H1 (cell line): ENCODE data around the gene SOHLH1.

Experiments used
- ASH2L ChIP-seq: fragments of 200-600, 300-600 bp; sonication (generic); IDR thresholded peaks from one replicate; pipeline ENCODE4 v1.7.1; 2017; ENCODE audit warnings: low read length
- CEBPB ChIP-seq: IDR thresholded peaks from 2 replicates; pipeline ENCODE4 v1.6.1; 2012; ENCODE audit warnings: low read depth, low read length
- CHD1 ChIP-seq: IDR thresholded peaks from 2 replicates; pipeline ENCODE4 v1.6.1; 2012; ENCODE audit warnings: low read depth, low read length, improper control_type of control experiment
- E2F6 ChIP-seq: IDR thresholded peaks from 2 replicates; pipeline ENCODE4 v1.6.1; 2012; ENCODE audit warnings: inconsistent platforms
- EP300 ChIP-seq, 2 experiments: IDR thresholded peaks; 1 replicate in 1 of 2; 2 replicates in 1 of 2; pipeline ENCODE4 v1.6.1; 2011 to 2012; ENCODE audit warnings: low read depth in 2 of 2, low read length in 2 of 2, mild to moderate bottlenecking in 2 of 2, borderline replicate concordance in 1 of 2, inconsistent platforms in 1 of 2, moderate library complexity in 1 of 2
- EZH2 ChIP-seq: fragments of 200-600 bp; sonication (generic); IDR thresholded peaks from 2 replicates; pipeline ENCODE4 v1.7.1; 2012; ENCODE audit warnings: low read depth, mild to moderate bottlenecking, moderate library complexity, low read length, inconsistent platforms; ENCODE audit not compliant: severe bottlenecking
- MAFK ChIP-seq: IDR thresholded peaks from 2 replicates; pipeline ENCODE4 v1.6.1; 2012; ENCODE audit warnings: low read depth, mild to moderate bottlenecking, improper control_type of control experiment, low read length
- POLR2A ChIP-seq, 2 experiments: IDR thresholded peaks; 1 replicate in 1 of 2; 2 replicates in 1 of 2; pipeline ENCODE4 v1.6.1; 2011; ENCODE audit warnings: low read depth in 2 of 2, low read length in 2 of 2, mild to moderate bottlenecking in 2 of 2; ENCODE audit errors: control extremely low read depth in 1 of 2
- POLR2AphosphoS5 ChIP-seq: IDR thresholded peaks from 2 replicates; pipeline ENCODE4 v1.6.1; 2011; ENCODE audit warnings: low read depth, low read length
- RAD21 ChIP-seq, 2 experiments: IDR thresholded peaks in 1 of 2; conservative IDR thresholded peaks in 1 of 2; 2 replicates each; pipeline ENCODE4 v1.6.1; 2011; ENCODE audit warnings: low read depth in 2 of 2, low read length in 2 of 2, improper control_type of control experiment in 1 of 2, inconsistent platforms in 1 of 2, mild to moderate bottlenecking in 1 of 2, moderate library complexity in 1 of 2
- SIRT6 ChIP-seq: IDR thresholded peaks from one replicate; pipeline ENCODE4 v1.7.1; 2012; ENCODE audit warnings: low read length, inconsistent platforms
- SRF ChIP-seq: IDR thresholded peaks from 2 replicates; pipeline ENCODE4 v1.6.1; 2011; ENCODE audit warnings: mild to moderate bottlenecking, low read depth, low read length, moderate library complexity
- TF ChIP-seq, protein P1 (sequence below), 3 experiments: IDR thresholded peaks; 1 replicate in 2 of 3; 2 replicates in 1 of 3; pipeline versions ENCODE4 v1.5.1 to v1.6.1; 2011; ENCODE audit warnings: low read length in 3 of 3, mild to moderate bottlenecking in 3 of 3, inconsistent platforms in 2 of 3, low read depth in 1 of 3, moderate library complexity in 1 of 3; ENCODE audit not compliant: insufficient read depth in 1 of 3; ENCODE audit errors: control extremely low read depth in 1 of 3

DNA sequence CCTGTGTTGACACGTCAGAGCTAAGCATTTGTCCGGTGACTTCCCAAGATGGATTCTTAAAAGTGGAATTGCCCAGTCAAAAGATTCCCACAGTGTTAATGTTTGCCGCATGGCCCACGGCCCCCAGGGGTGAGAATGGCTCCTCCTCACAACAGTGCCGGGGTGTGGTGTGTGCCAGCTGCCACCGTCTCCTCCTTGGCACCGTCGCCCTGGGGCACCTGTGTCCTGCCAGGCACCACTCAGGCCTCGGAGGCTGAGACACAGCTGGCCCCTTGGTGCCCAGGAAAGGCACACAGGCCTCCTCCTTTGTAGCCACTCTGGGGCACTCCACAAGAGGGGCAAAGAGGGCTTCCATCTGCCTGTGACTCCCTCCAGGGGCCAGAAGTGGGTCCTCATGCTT, 7.0 kb upstream of the SOHLH1 start:
- TF ChIP-seq ASH2L (no peak), MAFK (no peak), EP300 (IDR thresholded peaks at IDR 0.05; ENCODE audit: borderline replicate concordance in 1 of 2, low read depth in 2 of 2, low read length in 2 of 2) (no peak), CHD1 (no peak), E2F6 (no peak), SRF (no peak), POLR2A (IDR thresholded peaks at IDR 0.05; ENCODE audit: control extremely low read depth in 1 of 2, low read depth in 2 of 2, low read length in 2 of 2) (no peak), CEBPB (no peak), POLR2AphosphoS5 (no peak), RAD21 (IDR thresholded peaks at IDR 0.05 in 1 of 2, conservative IDR thresholded peaks at IDR 0.05 in 1 of 2; ENCODE audit: low read depth in 2 of 2, low read length in 2 of 2) (no peak), SIRT6 (no peak), EZH2 (no peak)
- TF ChIP-seq, protein P1, sequence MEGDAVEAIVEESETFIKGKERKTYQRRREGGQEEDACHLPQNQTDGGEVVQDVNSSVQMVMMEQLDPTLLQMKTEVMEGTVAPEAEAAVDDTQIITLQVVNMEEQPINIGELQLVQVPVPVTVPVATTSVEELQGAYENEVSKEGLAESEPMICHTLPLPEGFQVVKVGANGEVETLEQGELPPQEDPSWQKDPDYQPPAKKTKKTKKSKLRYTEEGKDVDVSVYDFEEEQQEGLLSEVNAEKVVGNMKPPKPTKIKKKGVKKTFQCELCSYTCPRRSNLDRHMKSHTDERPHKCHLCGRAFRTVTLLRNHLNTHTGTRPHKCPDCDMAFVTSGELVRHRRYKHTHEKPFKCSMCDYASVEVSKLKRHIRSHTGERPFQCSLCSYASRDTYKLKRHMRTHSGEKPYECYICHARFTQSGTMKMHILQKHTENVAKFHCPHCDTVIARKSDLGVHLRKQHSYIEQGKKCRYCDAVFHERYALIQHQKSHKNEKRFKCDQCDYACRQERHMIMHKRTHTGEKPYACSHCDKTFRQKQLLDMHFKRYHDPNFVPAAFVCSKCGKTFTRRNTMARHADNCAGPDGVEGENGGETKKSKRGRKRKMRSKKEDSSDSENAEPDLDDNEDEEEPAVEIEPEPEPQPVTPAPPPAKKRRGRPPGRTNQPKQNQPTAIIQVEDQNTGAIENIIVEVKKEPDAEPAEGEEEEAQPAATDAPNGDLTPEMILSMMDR (IDR thresholded peaks at IDR 0.05; ENCODE audit: control extremely low read depth in 1 of 3, insufficient read depth in 1 of 3, low read depth in 1 of 3, low read length in 3 of 3), result no peak
